ENCODE results near the gene PM20D1.
"Not testable (repeated sequence)": the region's sequence is repeated elsewhere in the genome, so short reads cannot be mapped to it uniquely, and the experiment has no call there.

The PM20D1 gene, protein sequence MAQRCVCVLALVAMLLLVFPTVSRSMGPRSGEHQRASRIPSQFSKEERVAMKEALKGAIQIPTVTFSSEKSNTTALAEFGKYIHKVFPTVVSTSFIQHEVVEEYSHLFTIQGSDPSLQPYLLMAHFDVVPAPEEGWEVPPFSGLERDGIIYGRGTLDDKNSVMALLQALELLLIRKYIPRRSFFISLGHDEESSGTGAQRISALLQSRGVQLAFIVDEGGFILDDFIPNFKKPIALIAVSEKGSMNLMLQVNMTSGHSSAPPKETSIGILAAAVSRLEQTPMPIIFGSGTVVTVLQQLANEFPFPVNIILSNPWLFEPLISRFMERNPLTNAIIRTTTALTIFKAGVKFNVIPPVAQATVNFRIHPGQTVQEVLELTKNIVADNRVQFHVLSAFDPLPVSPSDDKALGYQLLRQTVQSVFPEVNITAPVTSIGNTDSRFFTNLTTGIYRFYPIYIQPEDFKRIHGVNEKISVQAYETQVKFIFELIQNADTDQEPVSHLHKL

GRCh38 chr1:205849619-205850355, at the start of gene PM20D1:
PM20D1 (minus strand) TSS chr1:205850132; CDS start chr1:205850072, 60 bp downstream.
- DNase-seq (ENCODE audit: low spot score) = no peak

- DNase-seq (ENCODE audit: low spot score) = no peak
Measured at GRCh38 chr1:205896351-205896750, 46.4 kb upstream of the PM20D1 start.

DNA sequence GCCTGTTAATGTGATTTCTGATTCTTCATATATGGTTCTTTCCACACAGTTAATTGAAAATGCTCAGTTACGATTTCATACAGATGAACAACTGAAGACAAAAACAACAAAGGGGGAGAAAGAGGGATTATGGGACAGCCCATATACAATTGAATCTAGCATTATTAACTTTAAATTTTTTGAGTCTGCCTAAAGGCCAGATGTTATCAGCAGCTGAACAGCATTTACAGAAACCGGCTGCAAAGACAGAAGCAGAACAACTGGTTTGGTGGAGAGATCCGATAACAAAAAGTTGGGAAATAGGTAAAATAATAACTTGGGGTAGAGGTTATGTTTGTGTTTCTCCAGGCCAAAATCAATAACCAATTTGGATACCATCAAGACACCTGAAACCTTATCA, 44.2 kb upstream of the PM20D1 start:
- not testable (repeated sequence) for DNase-seq (ENCODE audit: low spot score)

DNA sequence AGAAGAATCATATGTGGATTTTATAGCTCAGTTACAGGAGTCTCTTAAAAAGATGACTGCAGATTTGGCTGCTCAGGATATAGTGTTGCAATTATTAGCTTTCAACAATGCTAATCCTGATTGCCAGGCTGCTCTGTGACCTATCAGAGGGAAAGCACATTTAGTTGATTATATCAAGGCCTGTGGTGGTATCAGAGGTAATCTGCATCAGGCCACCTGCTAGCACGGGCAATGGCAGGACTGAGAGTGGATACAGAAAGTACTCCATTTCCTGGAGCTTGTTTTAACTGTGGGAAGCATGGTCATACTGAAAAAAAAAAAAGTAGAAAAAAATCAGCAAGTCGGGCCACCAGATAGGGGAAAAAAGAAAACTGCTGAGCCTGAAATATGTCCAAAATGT, 42.2 kb upstream of the PM20D1 start:
- DNase-seq (ENCODE audit: low spot score) = not testable (repeated sequence)

GRCh38 chr1:205891481-205891880, 41.5 kb upstream of the PM20D1 start:
- DNase-seq (ENCODE audit: low spot score) = not testable (repeated sequence)

DNA sequence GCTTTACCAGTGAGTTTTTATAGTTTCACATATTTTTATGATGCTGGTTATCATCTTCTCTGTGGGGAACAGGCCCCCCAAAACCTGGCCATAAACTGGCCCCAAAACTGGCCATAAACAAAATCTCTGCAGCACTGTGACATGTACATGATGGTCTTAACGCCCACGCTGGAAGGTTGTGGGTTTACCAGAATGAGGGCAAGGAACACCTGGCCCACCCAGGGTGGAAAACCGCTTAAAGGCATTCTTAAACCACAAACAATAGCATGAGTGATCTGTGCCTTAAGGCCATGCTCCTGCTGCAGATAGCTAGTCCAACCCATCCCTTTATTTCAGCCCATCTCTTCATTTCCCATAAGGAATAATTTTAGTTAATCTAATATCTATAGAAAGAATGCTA, 40.7 kb upstream of the PM20D1 start:
- DNase-seq (ENCODE audit: low spot score) = not testable (repeated sequence)

GRCh38 chr1:205889706-205890105, 39.8 kb upstream of the PM20D1 start:
- DNase-seq (ENCODE audit: low spot score) = not testable (repeated sequence)

- DNase-seq (ENCODE audit: low spot score) = not testable (repeated sequence)
Measured at GRCh38 chr1:205889006-205889405, 39.1 kb upstream of the PM20D1 start.

GRCh38 chr1:205883792-205884191, 33.9 kb upstream of the PM20D1 start:
- no peak for DNase-seq (ENCODE audit: low spot score)

DNA sequence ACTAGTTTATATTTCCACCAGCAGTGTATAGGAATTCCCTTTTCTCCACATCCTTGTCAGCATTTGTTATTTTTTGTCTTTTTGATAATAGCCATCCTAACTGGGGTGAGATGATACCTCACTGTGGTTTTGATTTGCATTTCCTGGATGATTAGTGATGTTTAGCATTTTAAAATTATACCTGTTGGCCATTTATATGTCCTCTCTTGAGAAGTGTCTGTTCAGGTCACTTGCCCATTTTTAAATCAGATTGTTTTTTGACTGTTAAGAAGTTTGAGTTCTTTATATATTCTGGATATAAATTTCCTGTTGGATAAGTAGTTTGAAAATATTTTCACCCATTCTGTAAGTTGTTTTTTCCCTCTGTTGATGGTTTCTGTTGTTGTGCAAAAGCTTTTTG, 31.0 kb upstream of the PM20D1 start:
- no peak for DNase-seq (ENCODE audit: low spot score)

DNA sequence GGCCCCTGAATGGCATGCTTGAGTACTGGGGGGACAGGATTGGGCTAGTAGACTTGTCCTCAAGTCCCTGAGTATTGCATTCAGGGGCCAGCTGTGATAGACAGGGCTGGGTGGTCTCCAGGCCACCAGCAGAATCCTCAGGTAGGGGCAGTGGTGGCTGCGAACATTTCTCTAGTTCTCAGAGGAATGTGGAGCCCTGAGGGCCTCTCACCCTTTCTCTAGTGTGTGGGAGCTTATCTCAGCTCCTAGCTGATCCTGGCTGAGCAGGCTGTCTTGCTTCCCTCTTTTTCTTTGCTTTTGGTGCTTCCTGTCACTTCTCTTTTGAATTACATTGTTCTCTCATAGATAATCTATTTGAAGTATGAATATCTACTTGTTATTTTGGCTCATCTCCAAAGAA, 30.0 kb upstream of the PM20D1 start:
- DNase-seq (ENCODE audit: low spot score) = no peak

DNA sequence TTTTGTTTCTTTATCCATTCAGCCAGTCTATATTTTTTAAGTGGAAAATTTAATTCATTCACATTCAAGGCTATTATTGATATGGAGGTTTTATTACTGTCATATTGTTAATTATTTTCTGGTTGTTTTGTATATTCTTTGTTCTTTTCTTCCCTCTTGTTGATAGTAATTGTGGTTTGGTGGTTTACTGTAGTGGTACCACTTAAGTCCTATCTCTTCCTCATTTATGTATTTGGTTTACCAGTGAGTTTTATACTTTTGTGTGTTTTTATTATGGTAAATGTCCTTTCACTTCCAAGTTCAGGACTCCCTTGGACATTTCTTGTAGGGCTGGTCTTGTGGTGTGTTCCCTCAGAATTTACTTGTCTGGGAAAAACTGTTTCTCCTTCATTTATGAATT, 28.1 kb upstream of the PM20D1 start:
- no peak for DNase-seq (ENCODE audit: low spot score)

GRCh38 chr1:205873148-205873547, 23.2 kb upstream of the PM20D1 start:
- not testable (repeated sequence) for DNase-seq (ENCODE audit: low spot score)

- DNase-seq (ENCODE audit: low spot score) = no peak
Measured at GRCh38 chr1:205870236-205870635, 20.3 kb upstream of the PM20D1 start.

GRCh38 chr1:205861540-205861939, 11.6 kb upstream of the PM20D1 start:
- no peak for DNase-seq (ENCODE audit: low spot score)

DNA sequence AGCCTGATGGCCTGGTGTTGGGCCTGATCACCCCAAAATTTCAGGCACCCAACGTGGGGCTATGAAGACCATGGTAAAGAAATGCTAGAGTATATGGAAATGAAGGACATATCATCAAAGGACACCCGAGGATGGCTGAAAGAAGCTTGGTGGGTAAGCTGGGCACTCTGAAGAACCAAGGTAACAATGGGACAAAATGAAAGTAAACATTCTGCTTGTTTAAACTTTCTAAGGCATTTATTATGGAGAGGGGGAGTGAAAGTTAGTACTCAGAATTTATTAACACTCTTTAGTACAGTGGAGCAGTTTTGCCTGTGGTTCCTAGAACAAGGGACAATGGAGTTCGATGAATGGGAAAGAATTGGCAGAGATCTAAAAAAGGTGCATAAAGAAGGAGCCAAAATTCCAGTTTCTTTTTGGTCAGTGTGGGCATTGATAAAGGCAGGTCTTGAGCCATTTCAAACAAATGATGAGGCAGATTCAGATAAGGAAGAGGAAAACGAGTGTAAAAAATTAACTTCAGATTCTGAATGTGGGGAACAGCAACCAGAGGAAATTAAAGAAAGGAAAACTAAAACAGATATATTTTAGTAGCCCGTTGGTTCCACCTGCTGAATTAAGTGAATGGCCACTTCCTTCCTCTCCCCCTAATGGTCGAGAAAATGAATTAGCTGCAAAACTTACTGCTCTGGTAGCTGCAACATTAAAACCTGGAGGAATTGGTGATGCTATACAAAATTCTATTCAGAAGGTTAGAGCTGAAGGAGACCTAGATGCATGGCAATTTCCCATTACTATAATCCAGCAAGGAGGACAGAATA, 8.4 kb upstream of the PM20D1 start:
- DNase-seq (ENCODE audit: low spot score) = no peak

GRCh38 chr1:205857501-205857900, 7.6 kb upstream of the PM20D1 start:
- DNase-seq (ENCODE audit: low spot score) = not testable (repeated sequence)

GRCh38 chr1:205856433-205856832, 6.5 kb upstream of the PM20D1 start:
- no peak for DNase-seq (ENCODE audit: low spot score)

- no peak for DNase-seq (ENCODE audit: low spot score)
Measured at GRCh38 chr1:205852969-205853368, 3.0 kb upstream of the PM20D1 start.

- DNase-seq (ENCODE audit: low spot score) = no peak
Measured at GRCh38 chr1:205851993-205852392, 2.1 kb upstream of the PM20D1 start.

DNA sequence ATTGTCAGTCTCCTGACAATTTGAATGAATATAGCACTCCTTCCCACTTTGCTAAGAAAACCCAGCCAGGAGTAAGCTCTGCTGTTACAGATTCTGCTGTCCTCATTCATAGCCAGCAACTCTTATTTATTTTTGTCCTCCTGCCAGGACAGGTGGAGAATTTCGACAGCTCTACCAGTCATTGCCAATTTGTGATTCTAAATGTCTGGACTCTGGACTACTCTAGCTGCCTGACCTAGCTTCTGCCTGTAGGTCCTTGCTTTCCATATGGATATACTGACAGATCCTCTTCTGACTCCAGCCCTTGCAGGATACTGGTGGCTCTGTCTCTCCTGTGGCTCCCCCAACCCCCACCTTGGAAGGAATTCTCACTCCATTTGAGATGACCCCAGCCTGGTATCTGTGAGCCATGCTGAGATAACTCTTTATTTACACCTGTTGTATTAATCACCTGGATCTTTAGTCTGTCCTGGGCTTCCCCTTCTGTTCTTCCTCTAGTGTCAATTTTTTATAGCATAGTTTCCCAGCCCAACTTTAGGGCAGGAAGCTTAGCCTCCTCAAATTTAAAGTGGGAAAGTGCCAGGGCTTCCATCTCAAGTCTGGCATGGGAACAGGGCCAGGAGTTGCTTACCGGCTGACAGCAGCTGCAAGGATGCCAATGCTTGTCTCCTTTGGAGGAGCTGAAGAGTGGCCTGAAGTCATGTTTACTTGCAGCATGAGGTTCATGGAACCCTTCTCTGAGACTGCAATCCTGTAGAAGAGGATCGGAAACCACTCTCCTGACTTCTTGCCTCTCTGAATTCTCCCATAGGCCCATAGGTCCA, 6.7 kb downstream of the PM20D1 start:
- no peak for DNase-seq (ENCODE audit: low spot score)
